HG03442 (cell line): Measurements from ENCODE around the gene METTL25B.

Experiments
- ATAC-seq: cut with Tn5 transposase; IDR thresholded peaks from one replicate; pipeline ENCODE4 v1.9.1; 2021; ENCODE audit warnings: mild to moderate bottlenecking, moderate library complexity; ENCODE audit not compliant: unreplicated experiment

Gene METTL25B

DNA sequence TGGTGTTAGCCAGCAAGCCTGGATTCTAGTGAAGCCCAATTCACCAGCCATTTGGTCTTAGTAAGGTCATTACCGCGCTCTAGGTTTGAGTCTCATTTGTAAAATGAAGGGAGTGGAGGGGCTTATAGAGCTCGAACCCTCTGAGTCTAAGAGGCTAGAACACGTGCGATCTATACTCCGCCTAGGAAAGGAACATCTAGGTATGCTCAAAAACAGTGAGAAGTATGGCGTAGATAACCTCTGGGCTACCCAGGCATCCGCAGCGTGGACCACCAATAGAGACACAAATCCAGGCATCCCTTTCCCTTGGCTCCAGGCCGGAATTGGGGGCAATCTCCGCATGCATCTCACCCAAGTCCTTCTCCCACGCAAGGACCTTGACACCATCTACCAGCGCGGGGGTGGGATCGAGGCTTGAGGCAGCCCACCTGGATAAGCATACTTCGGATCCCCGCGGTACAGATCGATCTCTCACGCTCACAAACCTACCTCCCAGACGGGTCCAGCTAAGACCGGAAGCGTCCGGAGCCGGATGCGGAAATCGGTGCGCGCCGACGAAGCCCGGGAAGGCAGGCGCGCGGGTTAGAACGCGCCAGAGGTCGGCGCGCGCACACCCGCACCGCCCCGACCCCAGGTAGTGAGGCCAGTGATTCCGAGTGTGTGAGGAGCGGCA is at the start of gene METTL25B:
Gene METTL25B (plus strand): TSS at position 544 of the 673 bp plus-strand sequence. CDS start 636 bp downstream, outside the sequence.
- peak; percentile 43 for ATAC-seq

DNA sequence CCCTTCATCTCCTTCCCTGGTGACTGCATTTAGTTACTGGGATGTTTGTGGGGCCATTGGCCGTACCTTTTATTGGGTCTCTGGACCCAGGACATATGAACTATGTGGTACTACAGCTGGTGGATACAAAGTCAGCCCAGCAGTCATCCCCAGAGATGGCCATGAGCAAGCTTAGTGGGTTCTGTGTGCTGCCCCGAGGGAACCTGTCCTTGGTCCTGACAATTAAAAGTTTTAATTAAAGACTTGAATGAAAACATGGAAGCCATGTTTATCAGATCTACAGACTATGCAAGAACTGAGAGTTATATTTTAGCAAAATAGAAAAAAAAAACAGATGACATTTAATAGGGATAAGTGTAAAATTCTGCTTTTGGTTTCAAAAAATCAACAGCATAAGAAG is 48.2 kb upstream of the METTL25B start:
- ATAC-seq: no peak

DNA sequence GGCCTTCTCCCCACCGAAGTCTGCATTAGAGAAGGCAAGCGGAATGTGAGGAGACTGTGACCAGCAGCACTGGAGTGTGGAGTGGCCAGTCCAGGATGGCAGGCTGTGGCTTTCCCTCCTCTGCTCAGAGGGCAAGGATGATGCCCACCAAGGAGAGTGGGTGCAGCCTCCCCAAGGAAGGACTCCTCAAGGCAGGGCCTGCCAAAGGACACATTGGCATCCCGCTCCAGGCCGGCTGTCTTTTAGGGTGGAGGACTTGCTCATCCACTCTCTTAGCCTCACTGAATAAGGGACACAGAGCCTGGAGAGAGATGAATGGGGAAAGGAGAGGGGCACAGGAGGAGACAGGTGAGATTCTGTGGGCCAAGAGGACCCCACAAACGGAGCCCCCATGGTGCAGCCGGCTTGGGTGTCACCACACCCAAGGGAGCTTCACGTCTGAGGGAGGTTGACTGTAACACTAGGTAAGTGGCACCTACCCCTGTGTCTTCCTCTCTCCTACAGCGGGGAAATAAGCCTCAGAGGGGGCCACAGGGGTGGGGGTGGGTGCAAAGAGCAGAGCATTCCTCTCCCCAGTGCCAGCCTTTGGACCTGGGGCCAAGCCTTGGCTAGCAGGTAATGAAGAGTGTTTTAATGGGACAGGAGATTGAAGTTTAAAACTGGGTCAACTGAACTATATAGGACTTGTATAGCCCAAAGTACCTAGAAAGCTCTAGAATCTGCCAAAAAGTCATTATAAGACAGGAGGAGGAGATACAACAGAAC is 46.9 kb upstream of the METTL25B start:
- no peak for ATAC-seq

DNA sequence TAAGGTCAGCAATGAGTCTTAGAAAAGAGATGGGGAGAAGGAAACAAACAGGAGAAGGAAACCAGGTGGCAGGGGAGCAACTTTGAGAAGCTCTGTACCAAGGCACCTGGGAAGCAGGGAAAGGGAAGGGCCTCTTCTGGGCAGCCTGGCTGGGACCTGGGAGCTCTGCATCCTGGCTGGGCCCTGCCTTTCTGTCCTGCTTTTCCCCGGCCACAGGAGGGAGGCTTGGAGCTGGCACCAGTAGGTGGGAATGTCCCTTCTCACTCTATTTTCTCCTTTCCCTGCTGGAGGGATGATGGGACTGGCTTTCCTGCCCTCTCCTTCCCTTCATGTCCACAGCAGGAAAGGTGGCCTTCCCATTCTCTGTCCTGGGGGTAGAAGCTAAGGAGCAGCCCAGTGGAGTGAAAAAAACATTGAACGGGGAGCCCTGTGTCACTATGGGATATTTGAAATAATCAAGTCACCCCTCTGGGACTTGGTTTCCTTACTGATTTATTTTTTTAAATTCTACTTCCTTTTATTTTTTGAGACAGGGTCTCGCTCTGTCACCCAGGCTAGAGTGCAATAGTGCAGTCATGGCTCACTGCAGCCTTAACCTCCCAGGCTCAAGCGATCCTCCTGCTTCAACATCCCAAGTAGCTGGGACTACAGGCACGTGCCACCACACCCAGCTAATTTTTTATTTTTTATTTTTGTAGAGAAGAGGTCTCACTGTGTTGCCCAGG is 45.9 kb upstream of the METTL25B start:
- ATAC-seq: no peak

DNA sequence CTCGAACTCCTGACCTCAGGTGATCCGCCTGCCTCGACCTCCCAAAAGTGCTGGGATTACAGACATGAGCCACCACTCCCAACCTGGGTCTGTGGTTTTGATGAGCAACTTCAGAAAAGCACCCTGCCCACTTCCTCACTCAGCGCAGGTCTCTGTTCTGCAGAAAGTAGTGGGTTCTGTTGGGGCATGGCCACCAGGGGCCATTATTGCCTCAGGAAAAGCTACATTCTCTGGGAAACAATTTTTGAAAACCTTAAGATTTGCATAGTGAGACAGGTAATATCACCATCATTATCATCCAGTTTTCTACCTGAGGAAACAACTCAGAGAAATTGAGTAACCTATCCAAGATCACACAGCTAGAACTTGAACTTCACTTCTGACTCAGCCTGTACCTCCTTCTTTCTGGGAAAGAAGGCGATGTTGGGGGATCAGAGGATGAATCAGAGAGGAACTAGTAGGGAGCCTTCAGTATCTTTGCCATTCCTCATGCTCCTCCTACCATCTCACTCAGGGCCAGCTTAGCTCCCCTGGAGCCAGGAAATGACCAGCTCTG is 44.0 kb upstream of the METTL25B start:
- no peak for ATAC-seq

DNA sequence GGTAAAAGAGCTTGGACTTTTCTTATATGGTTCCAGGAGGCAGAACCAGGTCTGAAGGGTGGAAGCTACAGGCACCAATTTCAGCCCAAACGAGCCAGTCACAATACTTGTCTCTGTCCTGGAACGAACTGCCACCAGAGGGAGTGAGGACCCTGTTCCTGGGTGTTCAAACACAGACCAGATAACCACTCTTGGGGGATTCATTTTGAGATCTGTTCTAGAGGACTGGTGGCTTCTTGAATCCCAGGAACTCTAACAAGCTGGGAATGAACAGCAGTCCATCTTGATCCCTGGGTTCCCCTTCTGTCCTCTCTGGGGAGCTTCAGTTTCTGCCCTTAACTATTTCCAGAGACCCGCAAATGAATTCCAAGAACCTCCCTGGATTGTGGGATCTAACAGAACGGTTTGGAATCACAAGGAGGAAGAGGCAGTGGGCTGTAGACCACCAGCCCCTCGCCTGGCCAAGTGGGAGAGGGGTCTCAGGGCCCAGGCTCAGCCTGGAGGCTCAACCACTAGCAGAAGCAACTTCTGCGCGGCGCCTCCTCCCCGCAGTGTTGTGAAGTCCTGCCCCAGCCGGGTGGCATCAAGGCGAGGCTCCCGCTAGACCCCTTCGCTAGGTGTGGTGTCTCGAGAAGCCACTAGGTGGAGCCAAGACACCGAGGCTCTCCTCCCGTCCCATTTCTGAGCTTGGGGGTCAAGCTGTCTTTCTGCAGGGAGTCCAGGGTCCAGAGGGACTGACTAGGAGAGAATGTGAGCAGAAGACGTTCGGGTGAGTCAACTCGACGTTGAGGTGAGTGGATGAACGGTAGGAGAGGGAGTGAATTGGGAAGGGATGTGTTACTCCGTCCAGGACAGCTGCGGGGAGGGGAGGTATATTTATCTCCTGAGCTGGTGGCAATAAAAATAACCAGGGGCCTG is 39.0 kb upstream of the METTL25B start:
- no peak for ATAC-seq

DNA sequence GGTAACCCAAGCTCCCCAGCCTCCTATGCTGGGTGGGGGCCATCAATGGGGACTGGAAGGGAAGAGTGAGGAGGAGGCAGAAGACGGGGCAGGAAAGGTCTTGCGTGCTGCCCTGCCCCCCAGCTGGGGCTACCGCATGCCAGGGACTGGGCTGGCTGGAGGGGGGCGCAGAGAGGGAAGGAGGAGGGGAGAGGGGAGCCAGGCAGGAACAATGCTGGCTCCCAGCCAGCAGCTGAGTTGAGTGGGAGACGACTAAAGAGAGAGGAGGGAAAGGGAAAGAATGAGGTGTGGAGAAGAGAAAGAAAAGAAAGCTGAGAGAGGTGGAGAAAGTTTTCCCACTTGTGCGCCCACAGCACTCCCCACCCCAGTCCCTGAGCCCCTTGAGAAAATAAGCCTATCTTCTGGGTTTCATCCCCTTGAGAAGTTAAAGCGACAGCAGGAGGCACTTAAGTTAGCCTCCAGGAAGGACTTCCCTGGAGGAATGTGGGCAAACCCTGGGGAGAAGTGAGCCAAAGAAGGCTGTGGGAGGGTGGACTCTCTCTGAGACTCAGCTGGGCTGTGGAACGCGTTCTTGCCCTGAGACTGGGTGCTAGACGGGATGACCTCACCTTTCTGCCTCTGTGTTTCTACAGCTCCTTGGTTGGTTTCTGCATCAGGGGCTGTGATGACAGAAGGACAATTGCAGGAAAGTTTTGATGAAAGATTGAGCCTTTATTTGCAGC is 38.2 kb upstream of the METTL25B start:
- no peak for ATAC-seq

DNA sequence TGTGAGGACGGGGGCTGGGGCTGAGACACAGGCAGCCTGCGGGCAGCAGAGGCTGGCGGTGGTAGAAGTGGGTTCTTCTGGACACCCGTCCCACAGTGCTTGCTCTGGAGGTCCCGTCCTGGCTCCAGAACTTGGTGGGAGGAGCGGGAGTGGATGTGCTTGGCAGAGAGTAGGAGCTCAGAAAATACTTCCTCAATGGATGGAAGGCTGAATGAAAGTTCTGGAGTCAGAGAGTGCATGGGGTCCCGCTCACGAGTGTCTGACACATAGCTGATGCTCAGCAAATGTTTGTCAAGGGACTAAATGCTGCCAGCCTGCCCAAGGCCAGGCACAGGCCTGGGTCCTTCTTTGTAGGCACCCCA is 37.6 kb upstream of the METTL25B start:
- ATAC-seq: no peak

DNA sequence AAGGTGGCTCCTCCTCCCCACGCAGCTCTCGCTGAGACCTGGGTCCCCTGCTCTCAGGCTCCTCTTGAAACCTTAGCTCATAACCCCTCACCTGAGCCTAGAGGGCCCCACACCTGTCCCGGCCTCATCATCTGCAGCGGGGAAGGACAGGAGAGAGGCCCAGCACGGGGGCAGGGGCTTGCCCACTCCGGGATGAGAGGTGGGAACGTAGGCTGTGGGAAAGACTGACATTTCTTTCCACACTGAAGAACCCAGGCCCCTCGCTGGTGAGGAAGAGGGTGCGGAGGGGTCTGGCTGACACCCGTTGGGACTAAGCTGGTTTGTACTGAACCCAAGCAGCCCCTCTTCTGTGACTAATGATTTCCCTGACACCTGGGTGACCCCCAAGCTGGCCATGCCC is 37.1 kb upstream of the METTL25B start:
- no peak for ATAC-seq

DNA sequence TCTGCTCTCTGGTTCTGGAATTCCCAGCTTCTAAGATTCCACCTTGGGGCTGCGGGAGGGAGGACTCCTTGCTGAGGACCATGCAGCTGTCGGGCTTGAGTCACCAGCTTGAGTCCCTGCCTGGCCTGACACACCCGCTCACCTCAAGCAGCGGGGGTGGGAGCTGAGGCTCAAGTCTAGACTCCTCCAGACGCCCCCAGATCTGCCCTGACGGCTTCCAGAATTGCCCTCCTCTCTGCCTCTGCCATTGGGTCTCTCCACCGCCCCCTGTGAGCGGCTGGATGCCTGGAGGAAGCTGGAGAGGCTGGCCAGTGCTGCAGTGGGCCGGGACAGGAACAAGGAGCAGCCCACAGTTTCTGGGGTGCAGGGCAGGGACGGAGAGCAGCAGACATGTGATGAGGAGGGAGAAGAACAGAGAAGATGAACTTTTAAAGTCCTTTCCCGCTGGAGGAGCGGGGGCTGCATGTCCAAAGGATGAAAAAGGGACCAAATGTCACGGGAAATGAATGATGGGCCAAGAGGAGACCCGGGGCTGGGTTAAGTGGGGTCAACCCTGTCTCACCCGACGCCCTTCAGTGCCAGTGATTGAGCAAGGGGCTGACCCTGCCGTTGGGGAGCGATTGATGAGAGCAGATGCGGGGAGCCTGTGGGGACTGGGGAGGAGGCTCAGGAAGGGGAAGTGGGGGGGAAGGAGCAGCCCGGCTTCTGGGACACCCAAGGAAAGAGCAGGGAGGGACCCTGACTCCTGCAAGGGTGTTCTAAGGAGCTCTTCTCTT is 36.4 kb upstream of the METTL25B start:
- ATAC-seq: no peak

DNA sequence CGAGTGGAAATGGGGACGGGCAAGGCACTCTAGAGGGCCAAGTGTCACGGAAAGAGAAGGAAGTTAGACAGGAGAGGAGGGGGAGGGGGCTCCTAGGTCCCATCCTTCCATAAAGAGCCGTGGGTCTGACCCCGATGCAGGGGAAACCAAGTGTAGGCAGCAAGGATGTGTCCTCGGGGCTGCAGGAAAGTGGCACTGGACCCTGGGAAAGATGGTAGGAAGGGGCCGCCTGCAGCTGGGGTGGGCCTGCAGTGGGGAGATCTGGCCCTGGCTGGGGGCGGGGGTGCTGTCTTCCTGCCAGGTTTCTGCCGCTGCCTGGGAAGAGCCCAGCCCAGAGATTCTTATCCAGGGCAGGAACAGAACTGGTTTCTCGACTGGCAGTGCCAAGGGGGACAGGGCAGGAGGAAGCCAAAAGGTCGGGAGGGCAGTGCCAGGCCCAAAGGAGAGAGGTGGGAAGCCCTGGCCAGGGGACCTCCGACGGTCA is 35.8 kb upstream of the METTL25B start:
- ATAC-seq: no peak

DNA sequence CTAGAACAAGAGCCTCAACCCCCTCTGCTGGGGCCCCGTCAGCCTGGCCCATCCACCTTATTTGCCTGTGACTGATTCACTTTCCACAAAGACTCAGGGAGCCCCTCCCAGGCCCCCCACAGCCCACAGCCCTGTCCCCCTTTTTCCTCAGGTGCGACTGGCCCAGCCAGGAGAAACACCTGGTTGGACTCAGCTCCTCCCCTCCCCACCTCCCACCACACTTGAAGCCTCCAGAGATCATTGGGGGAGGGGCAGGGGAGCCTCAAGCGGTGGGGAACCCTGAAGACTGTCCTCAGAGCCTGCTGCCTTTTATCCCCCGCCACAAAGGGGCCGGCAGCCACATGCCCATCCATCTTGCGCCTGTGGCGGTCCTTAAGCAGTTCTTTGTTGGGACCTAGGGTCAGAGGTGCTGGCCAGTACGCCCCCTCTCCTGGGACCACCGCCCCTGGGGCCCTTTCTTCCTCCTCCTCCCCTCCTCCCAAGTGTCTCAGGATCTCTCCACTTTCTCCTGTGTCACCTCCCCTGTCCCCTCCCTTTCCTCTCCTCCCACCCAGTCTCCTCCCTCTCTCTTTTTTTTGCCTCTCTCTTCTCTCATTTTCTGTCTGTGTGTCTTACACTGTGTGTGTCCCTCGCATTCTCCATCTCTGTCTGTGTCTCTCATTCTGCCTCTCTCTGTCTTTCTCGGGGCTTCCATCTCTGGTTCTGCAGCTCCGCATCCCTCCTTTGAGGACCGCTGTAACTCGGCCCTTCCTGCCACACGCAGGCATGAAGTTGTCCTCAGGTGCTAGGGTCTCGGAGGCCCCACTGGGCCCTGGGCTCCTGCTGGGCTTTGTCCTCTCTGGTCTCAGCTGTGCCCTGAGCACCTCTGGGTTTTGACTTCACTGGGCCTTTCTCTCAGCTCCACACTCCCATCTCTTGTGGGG is 35.1 kb upstream of the METTL25B start:
- ATAC-seq: no peak

DNA sequence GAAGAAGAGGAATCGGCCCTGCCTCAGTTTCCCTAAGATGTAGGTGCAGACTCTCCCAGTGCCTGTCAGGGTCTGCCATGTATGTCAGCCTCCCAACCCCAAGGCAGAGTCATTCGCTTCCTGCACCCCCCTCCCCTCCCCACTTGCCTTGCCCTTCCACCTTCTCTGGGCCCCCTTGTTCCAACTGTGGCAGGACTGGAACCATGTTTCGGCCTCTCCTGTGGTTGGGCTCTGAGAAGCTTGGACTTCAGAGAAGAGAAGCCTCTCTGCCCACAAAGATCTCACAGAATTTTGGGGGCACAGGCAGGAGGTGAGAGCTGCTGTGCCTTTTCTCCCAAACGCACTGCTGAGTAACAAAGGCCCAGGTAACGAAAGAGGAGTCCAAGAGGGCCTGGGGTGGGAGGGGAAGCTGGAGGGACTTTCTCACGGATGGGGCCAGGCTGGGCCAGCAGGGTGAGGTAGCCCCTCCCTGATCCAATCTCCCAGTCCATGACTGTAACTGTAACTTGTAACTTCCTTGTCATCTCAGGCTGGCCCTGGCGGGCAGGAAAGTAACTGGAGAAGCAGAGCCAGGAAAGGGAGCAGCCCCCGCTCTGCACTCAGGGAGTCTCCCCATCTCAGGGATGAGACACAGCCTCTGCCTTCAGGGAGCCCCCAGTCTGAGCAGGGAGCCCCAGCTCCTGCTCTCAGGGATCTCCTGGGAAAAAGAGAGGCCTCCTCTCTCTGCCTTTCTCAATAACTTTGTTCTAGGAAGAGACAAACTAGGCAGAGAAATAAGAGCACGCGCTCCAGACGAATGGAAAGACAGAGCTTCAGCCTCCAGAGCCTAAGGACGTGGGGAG is 34.2 kb upstream of the METTL25B start:
- ATAC-seq: no peak

DNA sequence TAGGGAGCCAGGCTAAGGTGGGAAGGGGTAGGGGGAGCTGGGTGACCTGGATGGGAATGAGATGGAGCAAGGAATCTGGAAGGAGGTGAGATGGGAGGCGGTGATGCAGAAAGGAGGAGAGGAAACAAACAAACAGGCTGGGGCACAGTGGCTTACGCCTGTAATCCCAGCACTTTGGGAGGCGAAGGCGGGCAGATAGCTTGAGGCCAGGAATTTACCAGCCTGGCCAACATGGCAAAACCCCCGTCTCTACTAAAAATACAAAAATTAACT is 33.6 kb upstream of the METTL25B start:
- ATAC-seq: no peak

DNA sequence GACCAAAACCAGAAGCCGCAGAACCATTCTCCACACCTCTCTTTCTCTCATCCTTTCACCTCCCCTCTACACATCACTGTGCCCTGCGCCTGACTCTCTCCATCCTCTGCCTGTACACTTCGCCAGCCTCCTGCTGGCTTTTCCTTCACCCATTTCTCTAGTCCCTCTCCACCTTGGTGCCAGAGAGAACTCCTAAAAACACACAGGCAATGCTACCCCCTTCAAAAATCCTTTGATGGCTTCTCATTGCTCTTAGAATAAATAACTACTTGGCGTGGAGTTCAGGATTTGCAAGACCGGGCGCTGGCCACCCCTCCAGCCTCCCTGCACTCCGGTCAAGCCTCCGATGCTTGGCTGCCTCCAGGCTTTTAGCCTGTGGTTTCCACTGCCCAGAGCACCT is 31.5 kb upstream of the METTL25B start:
- ATAC-seq: no peak

DNA sequence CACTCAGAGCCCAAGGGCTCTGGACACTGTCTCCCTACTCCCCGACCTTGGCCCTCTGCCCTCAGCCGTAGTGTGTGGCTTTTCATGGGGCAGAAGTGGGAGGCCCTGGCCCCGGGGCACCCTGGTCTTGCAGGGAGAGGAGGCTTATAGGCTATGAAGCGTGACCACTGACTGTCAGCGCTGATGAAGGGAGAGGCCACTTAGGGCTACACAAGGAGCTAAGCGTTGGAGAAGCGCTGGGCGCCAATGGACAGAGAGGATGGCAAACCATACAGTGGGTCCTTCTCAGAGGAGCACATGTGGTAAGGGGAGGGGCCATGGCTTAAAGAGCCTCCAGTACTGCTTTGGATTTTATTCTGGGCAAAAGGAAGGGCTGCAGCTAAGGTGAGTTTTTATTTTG is 30.8 kb upstream of the METTL25B start:
- no peak for ATAC-seq

DNA sequence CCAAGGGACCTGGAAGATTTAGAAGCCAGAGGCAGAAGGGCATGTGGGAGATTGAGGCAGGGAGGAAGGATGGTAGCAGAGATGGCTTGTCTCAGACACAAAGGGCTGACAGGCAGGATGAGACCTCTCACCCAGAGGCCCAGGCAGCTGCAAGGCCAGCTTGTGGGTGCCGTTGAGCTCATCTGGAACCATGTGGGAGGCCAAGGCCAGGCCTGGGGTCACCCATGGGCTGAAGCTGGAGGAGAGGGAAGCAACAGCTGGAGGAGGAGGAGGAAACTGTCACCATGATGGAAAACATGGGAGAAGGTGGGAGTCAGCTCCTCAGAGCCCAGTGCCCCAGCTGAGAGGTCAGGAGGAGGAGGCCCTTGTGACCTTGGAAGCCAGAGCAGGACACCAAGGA is 29.3 kb upstream of the METTL25B start:
- no peak for ATAC-seq
